Bone marrow (tissue), 2 donors: ENCODE data around the gene SEMA3A.

Experiments
- DNase-seq, 2 donors: peaks; one replicate each; lab custom pipeline; 2025; lab: John Stamatoyannopoulos, UW

Gene SEMA3A

GRCh38 chr7:83921941-83922607, 272.5 kb downstream of the SEMA3A start:
- DNase-seq, result no peak

GRCh38 chr7:83921271-83921940, 273.2 kb downstream of the SEMA3A start:
- DNase-seq, result no peak

- no peak for DNase-seq
Observed at GRCh38 chr7:83918142-83918541, 276.4 kb downstream of the SEMA3A start.

GRCh38 chr7:83913174-83913573, 281.4 kb downstream of the SEMA3A start:
- no peak for DNase-seq

- DNase-seq, result no peak
Observed at GRCh38 chr7:83908526-83908925, 286.1 kb downstream of the SEMA3A start.
